Stimulated activated CD8-positive, alpha-beta memory T cell treated with anti-CD3 and anti-CD28 coated beads, Interleukin-4, amount 100 ng/mL, for 48 hours (primary cell): Measurements from ENCODE around the gene SLC4A1.

ENCODE experiments used
- DNase-seq: peaks from one replicate; pipeline ENCODE4 v3.0.0-alpha.2; 2020

SLC4A1 gene

GRCh38 chr17:44203731-44204440, 64.0 kb downstream of the SLC4A1 start:
- DNase-seq: peak; percentile 83

GRCh38 chr17:44202756-44203155, 65.2 kb downstream of the SLC4A1 start:
- DNase-seq: no peak

- no peak for DNase-seq
Observed at GRCh38 chr17:44200478-44201155, 67.3 kb downstream of the SLC4A1 start.

GRCh38 chr17:44199553-44200477, 68.1 kb downstream of the SLC4A1 start, which contains the start of gene ATXN7L3:
Gene ATXN7L3 (minus strand): TSS chr17:44199884. CDS start chr17:44198070, 1,814 bp downstream.
- peak; percentile 99 for DNase-seq

GRCh38 chr17:44198721-44199552, 69.0 kb downstream of the SLC4A1 start:
- peak; percentile 64 for DNase-seq
